ENCODE results near the gene ATG9A.

DNA sequence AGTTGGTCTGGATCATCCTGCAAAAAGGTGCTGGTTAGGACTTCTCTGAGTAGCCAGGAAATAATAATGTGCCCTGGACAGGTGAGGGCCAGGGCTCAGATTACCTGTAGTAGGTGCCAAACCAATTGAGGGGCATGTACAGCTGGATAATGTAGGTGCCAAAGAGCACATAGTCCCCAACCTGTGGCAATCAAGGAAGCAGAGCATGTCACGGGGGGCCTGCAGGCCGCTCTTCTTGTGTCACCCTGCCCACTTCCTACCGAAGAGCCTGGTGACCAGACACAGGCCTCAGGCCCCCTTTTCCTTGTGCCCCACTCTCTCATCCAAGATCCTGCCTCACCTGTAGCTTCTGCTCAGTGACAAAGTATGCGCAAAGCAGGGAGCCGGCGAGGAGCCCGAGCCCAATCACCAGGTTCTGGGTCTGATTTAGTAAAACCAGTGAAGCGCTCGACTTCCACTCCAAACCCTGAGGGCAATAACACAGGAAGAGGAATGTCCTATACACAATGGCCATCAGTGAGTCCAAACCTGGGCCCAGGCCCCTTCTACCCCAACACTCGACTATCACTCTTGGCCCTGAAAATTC, 15.9 kb downstream of the ATG9A start:
- TF ChIP-seq POLR2AphosphoS5 (IDR thresholded peaks at IDR 0.05; ENCODE audit: borderline replicate concordance, low read depth, low read length) (peak; percentile 37; the same call in 1 of the 2 replicates), EZH2 (IDR thresholded peaks at IDR 0.05) (no peak), FOXP2 (optimal IDR thresholded peaks at IDR 0.05; ENCODE audit: control extremely low read depth, extremely low read length, insufficient read depth) (no peak)

Data from SK-N-MC (cell line).